ENCODE results near the gene PTPN14. TPM values are rescaled to one million over a fixed set of nuclear protein-coding genes. Genes with fewer than 3 reads are reported as not detected.
A peak's percentile ranks its signal among the peaks of the same experiment; 100 is the strongest.

The PTPN14 gene
- total and polyA plus RNA-seq, 12 donors = 5.0 to 71.6 (median 42.3) TPM

DNA sequence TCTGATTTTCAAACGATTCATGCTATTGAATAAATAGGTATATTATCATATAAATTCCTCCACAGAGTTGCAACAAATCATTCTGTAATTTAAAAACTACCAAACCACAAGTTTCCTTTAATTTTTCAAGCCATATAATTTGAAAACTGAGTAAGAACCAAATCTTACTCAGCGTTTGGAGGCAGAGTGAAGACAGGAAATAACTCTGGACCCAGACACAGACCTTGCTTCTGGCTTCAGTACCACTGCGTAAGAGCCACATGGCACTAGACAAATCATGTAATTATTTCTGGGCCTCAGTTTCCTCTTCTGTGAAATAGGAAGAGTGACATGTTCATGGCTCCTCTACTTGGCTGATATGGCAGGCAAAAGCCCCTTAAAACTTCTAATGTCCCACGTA is 188.0 kb downstream of the PTPN14 start:
- Histone ChIP-seq H3K4me1 (peaks cover 6 to 52% (median 40%) of the 10 kb centered on the region in 9 donors), H3K4me3 (no peak overlapping the region), H3K27ac (peak overlapping the region in 8 of 10 donors; percentile 72 to 93 (median 88)), H3K36me3 (peaks cover 0 to 77% (median 7%) of the 10 kb centered on the region in 9 donors), H3K9me3 (no peaks in the 10 kb centered on the region), H3K27me3 (no peaks in the 10 kb centered on the region)
- DNase-seq = no peak
- 75 to 77% methylated on average over 4 of the region's 4 CpGs for WGBS, 2 donors
- TF ChIP-seq, protein P1, sequence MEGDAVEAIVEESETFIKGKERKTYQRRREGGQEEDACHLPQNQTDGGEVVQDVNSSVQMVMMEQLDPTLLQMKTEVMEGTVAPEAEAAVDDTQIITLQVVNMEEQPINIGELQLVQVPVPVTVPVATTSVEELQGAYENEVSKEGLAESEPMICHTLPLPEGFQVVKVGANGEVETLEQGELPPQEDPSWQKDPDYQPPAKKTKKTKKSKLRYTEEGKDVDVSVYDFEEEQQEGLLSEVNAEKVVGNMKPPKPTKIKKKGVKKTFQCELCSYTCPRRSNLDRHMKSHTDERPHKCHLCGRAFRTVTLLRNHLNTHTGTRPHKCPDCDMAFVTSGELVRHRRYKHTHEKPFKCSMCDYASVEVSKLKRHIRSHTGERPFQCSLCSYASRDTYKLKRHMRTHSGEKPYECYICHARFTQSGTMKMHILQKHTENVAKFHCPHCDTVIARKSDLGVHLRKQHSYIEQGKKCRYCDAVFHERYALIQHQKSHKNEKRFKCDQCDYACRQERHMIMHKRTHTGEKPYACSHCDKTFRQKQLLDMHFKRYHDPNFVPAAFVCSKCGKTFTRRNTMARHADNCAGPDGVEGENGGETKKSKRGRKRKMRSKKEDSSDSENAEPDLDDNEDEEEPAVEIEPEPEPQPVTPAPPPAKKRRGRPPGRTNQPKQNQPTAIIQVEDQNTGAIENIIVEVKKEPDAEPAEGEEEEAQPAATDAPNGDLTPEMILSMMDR (IDR thresholded peaks at IDR 0.05) = no peak
- intact Hi-C loops (cut with DNase I) = no loop called here
- no peak for ATAC-seq

DNA sequence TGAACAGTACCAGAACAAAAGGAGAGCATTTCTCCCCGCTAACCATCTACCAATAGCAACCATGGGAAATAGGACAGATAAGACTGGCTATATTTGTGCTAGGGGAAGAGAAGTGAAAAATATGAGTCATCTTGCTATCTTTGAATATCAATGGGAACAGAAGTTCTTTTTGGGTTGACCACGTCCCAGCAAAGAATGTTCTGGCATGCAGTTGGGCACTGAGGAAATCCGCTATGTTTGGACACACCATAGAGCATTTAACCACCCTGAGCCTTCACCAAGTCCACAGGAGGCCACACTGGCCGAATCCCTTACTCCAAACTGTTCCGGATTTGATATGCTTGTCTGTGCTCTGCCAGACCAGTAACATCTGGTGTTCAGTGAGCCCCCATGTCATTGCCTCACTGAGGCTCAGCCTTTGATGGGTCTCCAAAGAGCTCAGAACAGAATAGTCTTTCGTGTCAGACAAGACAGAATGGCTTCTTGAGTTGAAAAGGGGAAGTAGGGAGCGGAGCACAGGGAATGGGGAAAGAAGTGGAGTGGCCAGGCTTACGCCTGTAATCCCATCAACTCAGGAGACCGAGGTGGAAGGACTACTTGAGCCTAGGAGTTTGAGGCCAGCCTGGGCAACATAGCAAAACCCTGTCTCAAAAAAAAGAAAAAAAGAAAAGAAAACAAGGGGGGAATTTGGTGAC is 189.1 kb downstream of the PTPN14 start:
- ATAC-seq (peak; percentile 70 to 93 (median 90)), DNase-seq (peak in 1 of 2 donors; percentile 66)
- H3K9me3 ChIP-seq = no peaks in the 10 kb centered on the region
- WGBS, 2 donors = 58 to 63% methylated on average over 9 of the region's 9 CpGs
- intact Hi-C loops (cut with DNase I) = no loop called here
- peak overlapping the region; percentile 20 to 93 (median 88) for H3K27ac ChIP-seq
- H3K4me3 ChIP-seq = no peak overlapping the region
- H3K27me3 ChIP-seq = no peaks in the 10 kb centered on the region
- TF ChIP-seq, protein P1 (IDR thresholded peaks at IDR 0.05) = no peak
- peaks cover 6 to 52% (median 40%) of the 10 kb centered on the region in 9 donors for H3K4me1 ChIP-seq
- peaks cover 0 to 78% (median 11%) of the 10 kb centered on the region in 9 donors for H3K36me3 ChIP-seq

DNA sequence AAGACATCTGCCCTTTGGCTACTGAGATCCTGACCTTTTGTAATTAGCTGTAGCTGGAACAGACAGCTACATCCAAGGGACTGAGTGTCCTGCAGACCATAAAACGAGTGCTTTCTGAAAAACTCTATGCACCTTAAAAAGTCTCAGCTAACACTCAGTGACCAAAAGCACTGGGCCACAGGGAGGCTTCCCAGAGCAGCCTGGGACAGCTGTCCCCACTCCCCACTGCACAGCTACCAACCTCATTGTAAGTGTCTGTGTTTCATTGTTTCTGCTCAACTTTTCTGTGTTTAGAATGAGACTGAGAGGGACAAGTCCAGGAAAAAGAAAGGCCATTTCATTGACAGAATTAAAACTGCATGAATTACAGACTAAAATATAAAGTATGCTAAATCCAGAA is 189.8 kb downstream of the PTPN14 start:
- no peaks in the 10 kb centered on the region for H3K9me3 ChIP-seq
- ATAC-seq (peak in 3 of 8 donors; percentile 13 to 38 (median 16)), DNase-seq (no peak)
- peak overlapping the region in 9 of 10 donors; percentile 20 to 93 (median 88) for H3K27ac ChIP-seq
- 24 to 83% methylated on average over 1 of the region's 1 CpG for WGBS, 2 donors
- peaks cover 0 to 82% (median 12%) of the 10 kb centered on the region in 9 donors for H3K36me3 ChIP-seq
- TF ChIP-seq, protein P1 (IDR thresholded peaks at IDR 0.05) = no peak
- intact Hi-C loops (cut with DNase I) = no loop called here
- no peak overlapping the region for H3K4me3 ChIP-seq
- H3K27me3 ChIP-seq = no peaks in the 10 kb centered on the region
- peaks cover 6 to 52% (median 38%) of the 10 kb centered on the region in 9 donors for H3K4me1 ChIP-seq

DNA sequence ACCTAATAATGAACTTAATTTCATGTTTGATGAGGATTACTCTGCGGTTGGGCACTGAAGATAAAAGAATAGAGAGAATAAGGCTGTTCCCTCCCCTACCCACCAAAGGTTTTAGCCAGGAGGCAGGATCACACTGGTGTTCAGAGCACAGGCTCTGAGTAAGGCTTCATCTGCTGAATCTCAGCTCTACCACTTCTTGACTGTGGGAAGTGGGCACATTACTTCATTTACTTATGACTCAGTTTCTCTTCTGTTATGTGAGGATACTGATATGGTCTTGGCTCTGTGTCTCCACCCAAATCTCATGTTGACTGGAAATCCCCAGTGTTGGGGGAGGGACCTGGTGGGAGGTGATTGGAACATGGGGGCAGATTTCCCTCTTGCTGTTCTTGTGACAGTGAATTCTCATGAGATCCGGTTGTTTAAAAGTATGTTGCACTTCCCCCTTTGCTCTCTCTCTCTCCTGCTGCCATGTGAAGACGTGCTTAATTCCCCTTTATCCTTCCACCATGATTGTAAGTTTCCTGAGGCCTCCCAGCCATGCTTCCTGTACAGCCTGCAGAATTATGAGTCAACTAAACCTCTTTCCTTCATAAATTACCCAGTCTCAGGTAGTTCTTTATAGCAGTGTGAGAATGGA is 190.8 kb downstream of the PTPN14 start:
- peak overlapping the region in 6 of 10 donors; percentile 87 to 93 (median 89) for H3K27ac ChIP-seq
- DNase-seq (no peak), ATAC-seq (no peak)
- H3K4me3 ChIP-seq = no peak overlapping the region
- no peaks in the 10 kb centered on the region for H3K27me3 ChIP-seq
- TF ChIP-seq, protein P1 (IDR thresholded peaks at IDR 0.05) = no peak
- no peaks in the 10 kb centered on the region for H3K9me3 ChIP-seq
- 72 to 88% methylated on average over 3 of the region's 3 CpGs for WGBS, 2 donors
- intact Hi-C loops (cut with DNase I) = no loop called here
- H3K36me3 ChIP-seq = peaks cover 0 to 84% (median 18%) of the 10 kb centered on the region in 9 donors
- peaks cover 6 to 52% (median 38%) of the 10 kb centered on the region in 9 donors for H3K4me1 ChIP-seq
